ENCODE data around the gene NKD2. TPM values are rescaled to one million over a fixed set of nuclear protein-coding genes. Genes with fewer than 3 reads are reported as not detected.

The NKD2 gene
- polyA plus RNA-seq, 1 donor (not counting 4 experiments of a cell fraction or from before 2014, with no cell fraction given): not detected

GRCh38 chr5:1054018-1054798, 45.6 kb downstream of the NKD2 start:
- no peak overlapping the region for H3K9ac ChIP-seq (ENCODE audit: control insufficient read depth, extremely low read depth, insufficient read depth, low read length)
- no peaks in the 10 kb centered on the region for H4K20me1 ChIP-seq (ENCODE audit: control insufficient read depth, extremely low read depth, insufficient read depth, low read length)
- no peaks in the 10 kb centered on the region for H3K9me1 ChIP-seq (ENCODE audit: control insufficient read depth, extremely low read depth, insufficient read depth, low read length)
- H3K79me2 ChIP-seq (ENCODE audit: control insufficient read depth, insufficient read depth, low read length): no peaks in the 10 kb centered on the region
- H3K4me2 ChIP-seq (ENCODE audit: control insufficient read depth, extremely low read depth, insufficient read depth, low read depth, low read length): no peak overlapping the region
- DNase-seq (ENCODE audit: low read depth, low spot score) (no peak), FAIRE-seq (no peak)
- no peak for TF ChIP-seq EZH2 (IDR thresholded peaks at IDR 0.05; ENCODE audit: low read length)
- no peak for TF ChIP-seq CTCF (optimal IDR thresholded peaks at IDR 0.05 in 1 of 3, IDR thresholded peaks at IDR 0.05 in 1 of 3, conservative IDR thresholded peaks at IDR 0.05 in 1 of 3; ENCODE audit: extremely low read depth in 1 of 3, insufficient read depth in 2 of 3, low read length in 3 of 3)
- no peak overlapping the region for H2AFZ ChIP-seq (ENCODE audit: control insufficient read depth, low read length)
- no peaks in the 10 kb centered on the region for H3K4me1 ChIP-seq (ENCODE audit: control insufficient read depth, extremely low read depth, insufficient read depth, low read length)
- H3K27ac ChIP-seq (ENCODE audit: control insufficient read depth, insufficient read depth, low read length): no peak overlapping the region
- no peak overlapping the region for H3K4me3 ChIP-seq (ENCODE audit: control insufficient read depth in 2 of 3, extremely low read depth in 1 of 3, insufficient read depth in 2 of 3, low read depth in 1 of 3, low read length in 3 of 3)
- no peaks in the 10 kb centered on the region for H3K9me3 ChIP-seq (ENCODE audit: control insufficient read depth, low read depth, low read length)
- peaks cover 0 to 3% of the 10 kb centered on the region in 2 experiments for H3K36me3 ChIP-seq (ENCODE audit: control insufficient read depth in 2 of 2, extremely low read depth in 1 of 2, insufficient read depth in 2 of 2, low read length in 2 of 2)
- dilution Hi-C loops (cut with MboI; ENCODE audit: extremely low pct_ligation_motif_present, low sequenced_read_pairs): no loop called here
- no peaks in the 10 kb centered on the region for H3K27me3 ChIP-seq (ENCODE audit: control insufficient read depth, extremely low read depth, insufficient read depth, low read length)

GRCh38 chr5:1054799-1055775, 46.5 kb downstream of the NKD2 start:
- FAIRE-seq (no peak), DNase-seq (ENCODE audit: low read depth, low spot score) (no peak)
- dilution Hi-C loops (cut with MboI; ENCODE audit: extremely low pct_ligation_motif_present, low sequenced_read_pairs): no loop called here
- no peak overlapping the region for H3K9ac ChIP-seq (ENCODE audit: control insufficient read depth, extremely low read depth, insufficient read depth, low read length)
- H3K9me1 ChIP-seq (ENCODE audit: control insufficient read depth, extremely low read depth, insufficient read depth, low read length): no peaks in the 10 kb centered on the region
- no peaks in the 10 kb centered on the region for H3K27me3 ChIP-seq (ENCODE audit: control insufficient read depth, extremely low read depth, insufficient read depth, low read length)
- no peak overlapping the region for H3K27ac ChIP-seq (ENCODE audit: control insufficient read depth, insufficient read depth, low read length)
- H2AFZ ChIP-seq (ENCODE audit: control insufficient read depth, low read length): no peak overlapping the region
- no peak overlapping the region for H3K4me3 ChIP-seq (ENCODE audit: control insufficient read depth in 2 of 3, extremely low read depth in 1 of 3, insufficient read depth in 2 of 3, low read depth in 1 of 3, low read length in 3 of 3)
- H3K36me3 ChIP-seq (ENCODE audit: control insufficient read depth in 2 of 2, extremely low read depth in 1 of 2, insufficient read depth in 2 of 2, low read length in 2 of 2): peaks cover 0 to 3% of the 10 kb centered on the region in 2 experiments
- no peaks in the 10 kb centered on the region for H4K20me1 ChIP-seq (ENCODE audit: control insufficient read depth, extremely low read depth, insufficient read depth, low read length)
- no peak overlapping the region for H3K4me2 ChIP-seq (ENCODE audit: control insufficient read depth, extremely low read depth, insufficient read depth, low read depth, low read length)
- TF ChIP-seq EZH2 (IDR thresholded peaks at IDR 0.05; ENCODE audit: low read length): no peak
- no peak for TF ChIP-seq CTCF (optimal IDR thresholded peaks at IDR 0.05 in 1 of 3, IDR thresholded peaks at IDR 0.05 in 1 of 3, conservative IDR thresholded peaks at IDR 0.05 in 1 of 3; ENCODE audit: extremely low read depth in 1 of 3, insufficient read depth in 2 of 3, low read length in 3 of 3)
- no peaks in the 10 kb centered on the region for H3K4me1 ChIP-seq (ENCODE audit: control insufficient read depth, extremely low read depth, insufficient read depth, low read length)
- H3K9me3 ChIP-seq (ENCODE audit: control insufficient read depth, low read depth, low read length): no peaks in the 10 kb centered on the region
- H3K79me2 ChIP-seq (ENCODE audit: control insufficient read depth, insufficient read depth, low read length): no peaks in the 10 kb centered on the region
